Sciatic nerve (tissue), 1 donor: ENCODE data around the gene TBRG4. TPM values are rescaled to one million over a fixed set of nuclear protein-coding genes. Genes with fewer than 3 reads are reported as not detected.

Experiments
- total RNA-seq: library from RNA; stranded (reverse); fragmentation: NEBNext Ultra II Directional; extraction: Animal tissue kit (Norgen Biotek cat#: 25700); gene quantifications from one replicate; pipeline ENCODE4 v1.2.1, GENCODE V29; 2021
- donor health status: DM: no; HTN: no; CAD: no.

TBRG4 gene
- total RNA-seq, 1 donor from 2014 or later, result 39.5 TPM

Other genes starting within 250 kb of the TBRG4 start
- gene PURB, start 226.2 kb downstream of the TBRG4 start, total RNA-seq, result 27.6 TPM
- gene MYO1G, start 132.7 kb downstream of the TBRG4 start, total RNA-seq, result 8.8 TPM
- 42.9 TPM for gene CCM2, start 111.5 kb downstream of the TBRG4 start, total RNA-seq
- gene NACAD, start 22.7 kb downstream of the TBRG4 start, total RNA-seq, result 12.0 TPM
- 59.6 TPM for gene RAMP3, start 46.1 kb upstream of the TBRG4 start, total RNA-seq